GM13977 (cell line): ENCODE data around the gene ACACA.
A peak's percentile ranks its signal among the peaks of the same experiment; 100 is the strongest.

Source experiments
- DNase-seq: peaks from one replicate; pipeline ENCODE4 v3.0.0; 2012; ENCODE audit warnings: low spot score
- CTCF ChIP-seq: IDR thresholded peaks from 2 replicates; pipeline ENCODE4 v1.5.1; 2012; ENCODE audit warnings: mild to moderate bottlenecking, control low read depth; ENCODE audit not compliant: insufficient read depth; ENCODE audit errors: extremely low read depth, missing control alignments
- in situ Hi-C: fragments of 300-500 bp; cut with MboI; formaldehyde crosslinking; loops from one replicate; pipeline ENCODE4 v1.12.0; 2022; ENCODE audit warnings: low sequenced_read_pairs, low pct_unique_long_range_greater_than_20kb, mixed read lengths, inconsistent platforms; ENCODE audit not compliant: unreplicated experiment

ACACA gene

DNA sequence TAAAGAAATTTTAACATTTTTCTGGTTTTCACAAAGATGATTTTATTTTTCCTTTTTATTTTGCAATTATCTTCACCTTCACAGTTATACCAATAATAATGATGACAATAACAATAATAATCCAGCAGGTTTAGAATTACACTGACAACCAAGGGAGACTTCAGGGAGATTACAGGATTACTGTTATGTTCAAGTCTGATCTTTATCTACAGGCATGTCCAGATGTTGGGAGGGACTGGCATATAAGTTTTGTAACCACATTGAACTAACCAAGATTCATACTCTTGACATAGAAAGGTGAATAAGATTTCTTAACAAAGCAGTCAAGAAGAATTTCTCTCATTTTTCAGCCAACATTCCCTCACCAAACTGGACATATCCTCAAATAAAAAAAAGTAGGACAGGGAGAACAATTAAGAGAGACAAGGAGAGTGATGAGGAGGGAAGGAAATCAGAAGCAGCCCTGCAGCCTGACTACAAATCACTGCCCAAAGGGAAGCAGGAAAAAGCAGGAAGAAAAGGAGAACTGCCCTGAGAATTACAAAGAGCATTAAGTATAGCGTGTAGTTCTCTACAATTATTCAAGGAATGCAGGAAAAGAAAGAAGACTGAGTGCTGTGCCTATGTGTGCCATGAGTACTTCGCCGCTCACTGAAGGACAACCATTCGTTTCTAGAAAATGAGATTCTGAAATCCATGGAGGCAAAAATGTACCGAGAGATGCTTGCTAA, 186.6 kb downstream of the ACACA start:
- no peak for TF ChIP-seq CTCF
- in situ Hi-C loops: no loop called here
- DNase-seq: no peak

DNA sequence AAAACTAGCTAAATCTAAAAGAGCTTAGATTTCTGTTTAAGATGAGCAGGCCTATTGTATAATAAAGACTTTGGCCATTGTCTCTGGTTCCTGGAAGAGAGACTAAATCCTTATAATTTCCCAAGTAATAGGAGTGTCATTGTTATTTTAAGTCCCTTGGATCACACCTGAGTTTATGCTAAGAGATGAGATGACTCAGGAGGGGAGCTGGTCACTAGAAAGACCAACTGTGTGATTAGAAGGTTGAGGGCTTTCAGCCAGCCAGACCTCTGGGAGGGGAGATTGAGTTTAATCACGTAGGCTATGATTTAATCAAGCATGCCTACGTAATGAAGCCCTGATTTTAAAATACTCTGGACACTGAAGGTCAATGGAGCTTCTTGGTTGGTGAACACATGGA, 187.8 kb downstream of the ACACA start:
- in situ Hi-C loops: no loop called here
- DNase-seq: no peak

GRCh38 chr17:37214416-37214815, 192.2 kb downstream of the ACACA start:
- DNase-seq: no peak
- in situ Hi-C loops: no loop called here
- no peak for TF ChIP-seq CTCF

More for the DNA sequence above, 187.8 kb downstream of the ACACA start:
- no peak for TF ChIP-seq CTCF

- in situ Hi-C loops: no loop called here
- TF ChIP-seq CTCF: no peak
- DNase-seq: no peak
Measured at GRCh38 chr17:37213927-37214326, 192.7 kb downstream of the ACACA start.

GRCh38 chr17:37212179-37212578, 194.5 kb downstream of the ACACA start:
- in situ Hi-C loops: no loop called here
- no peak for DNase-seq
- peak; percentile 23 for TF ChIP-seq CTCF

DNA sequence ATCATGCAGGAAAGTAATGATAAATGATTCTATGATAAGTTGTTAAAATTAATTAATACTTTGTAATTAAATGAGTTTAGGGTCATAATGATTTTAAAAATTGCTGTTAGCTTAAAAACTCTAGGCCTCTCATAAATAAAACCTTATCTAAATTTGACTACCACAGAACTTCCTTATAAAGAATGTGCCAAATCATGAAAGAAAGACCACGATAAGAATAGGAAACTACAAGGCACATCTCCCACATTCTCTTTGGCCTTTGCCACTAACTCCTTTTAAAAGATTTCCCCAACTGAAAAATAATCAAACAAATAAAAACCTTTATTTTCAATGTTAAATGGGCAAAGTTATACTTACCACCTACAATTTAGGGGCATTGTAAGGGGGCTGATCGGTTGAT, 195.5 kb downstream of the ACACA start:
- in situ Hi-C loops: no loop called here
- no peak for TF ChIP-seq CTCF
- no peak for DNase-seq

DNA sequence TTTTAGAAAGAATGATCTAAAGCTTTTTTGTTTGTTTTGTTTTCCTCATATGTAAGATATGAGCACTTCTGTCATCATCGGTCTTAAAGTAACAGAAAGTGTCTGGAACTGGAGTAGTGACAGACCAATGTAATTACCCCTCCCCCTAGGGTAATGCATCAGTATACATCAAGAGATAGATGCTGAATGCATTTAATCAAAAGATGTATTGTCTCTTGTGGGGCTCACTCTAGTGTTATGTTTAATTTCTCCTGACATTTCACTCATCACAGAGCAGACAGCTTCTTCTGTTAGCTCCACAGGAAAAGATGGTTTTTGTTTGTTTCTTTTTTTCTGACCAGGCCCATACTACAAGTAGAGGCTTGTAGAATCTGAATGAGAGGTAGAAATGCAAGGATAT, 199.5 kb downstream of the ACACA start:
- in situ Hi-C loops: no loop called here
- TF ChIP-seq CTCF: no peak

More for the DNA sequence above, 199.5 kb downstream of the ACACA start:
- DNase-seq: no peak
